K562 (cell line): ENCODE measurements around the gene FOXO3. TPM values are rescaled to one million over a fixed set of nuclear protein-coding genes. Genes with fewer than 3 reads are reported as not detected.
A peak's percentile ranks its signal among the peaks of the same experiment; 100 is the strongest.

ENCODE experiments used
- ATAC-seq: fragments of 200-7000 bp; cut with Tn5 transposase; 3 replicates; pipeline ENCODE4 v1.9.1; 2020; ENCODE audit warnings: moderate library complexity
- BruUV-seq: library from RNA; stranded (reverse); fragments of 400-500 nt; replicated peaks from 2 replicates; lab custom pipeline; 2021; lab: Mats Ljungman, UMichigan
- CTCF ChIA-PET: fragments of 300-600 bp; formaldehyde crosslinking; extraction: SDS; loops from one replicate; lab custom pipeline; 2021; ENCODE audit warnings: low intra/inter-chr PET ratio; lab: Yijun Ruan, JAX
- POLR2A ChIA-PET: fragments of 300-600, 350-650 bp; sonication (Branson Sonifier 250); formaldehyde crosslinking; extraction: SDS; loops from one replicate; lab custom pipeline; 2021; ENCODE audit warnings: antibody characterized with exemption, inconsistent platforms; lab: Yijun Ruan, JAX
- DNase-seq, 4 experiments: peaks; one replicate each; pipeline versions ENCODE4 v3.0.0 to v3.0.0-alpha.2; 2011 to 2018; ENCODE audit warnings: low spot score in 3 of 4, mixed read lengths in 3 of 4; ENCODE audit errors: extremely low read depth in 1 of 4
- FAIRE-seq: peaks from 2 replicates; lab custom pipeline; 2011; peaks lifted over from hg19 to GRCh38; lab: Jason Lieb, UNC
- H2AFZ ChIP-seq: 2 replicates; pipeline ENCODE4 v1.6.0; 2011; ENCODE audit warnings: low read depth, low read length, control low read depth, inconsistent platforms
- H3K27ac ChIP-seq: fragments of 200-600 bp; 3 replicates; pipeline ENCODE4 v1.8.0; 2011; ENCODE audit warnings: low read depth, mild to moderate bottlenecking, control low read depth, inconsistent platforms, low read length, moderate library complexity, mixed read lengths; ENCODE audit errors: extremely low read depth
- H3K27me3 ChIP-seq, 2 experiments: fragments of 300-600 bp in 1 of 2; 2 replicates in 1 of 2; 3 replicates in 1 of 2; pipeline versions ENCODE4 v1.6.0 to v1.8.0; 2011; ENCODE audit warnings: inconsistent platforms in 2 of 2, low read length in 2 of 2, mild to moderate bottlenecking in 1 of 2, mixed read lengths in 1 of 2, moderate library complexity in 1 of 2; ENCODE audit not compliant: control insufficient read depth in 2 of 2, insufficient read depth in 2 of 2
- H3K36me3 ChIP-seq: fragments of 300-600 bp; 3 replicates; pipeline ENCODE4 v1.8.0; 2011; ENCODE audit warnings: mild to moderate bottlenecking, low read length, inconsistent platforms; ENCODE audit not compliant: control insufficient read depth, insufficient read depth
- H3K4me1 ChIP-seq, 2 experiments: fragments of 200-600 bp in 1 of 2; replicated peaks in 1 of 2; 2 replicates in 1 of 2; 3 replicates in 1 of 2; pipeline versions ENCODE4 v1.5.1 to v1.8.0; 2011; ENCODE audit warnings: inconsistent platforms in 2 of 2, low read length in 2 of 2, mild to moderate bottlenecking in 1 of 2, mixed read lengths in 1 of 2, moderate library complexity in 1 of 2; ENCODE audit not compliant: control insufficient read depth in 2 of 2, insufficient read depth in 2 of 2
- H3K4me2 ChIP-seq: 2 replicates; pipeline ENCODE4 v1.6.1; 2011; ENCODE audit warnings: low read length, control low read depth, inconsistent platforms, mixed read lengths; ENCODE audit not compliant: insufficient read depth
- H3K4me3 ChIP-seq: fragments of 200-600 bp; sonication (generic), shearing (Covaris generic); 2 replicates; pipeline ENCODE4 v1.5.1; 2016; ENCODE audit warnings: control low read depth, inconsistent platforms
- H3K79me2 ChIP-seq: fragments of 200-600 bp; 3 replicates; pipeline ENCODE4 v1.8.0; 2011; ENCODE audit warnings: low read length, inconsistent platforms; ENCODE audit not compliant: control insufficient read depth, insufficient read depth
- H3K9ac ChIP-seq, 2 experiments: 2 replicates each; pipeline versions ENCODE4 v1.6.0 to v1.6.1; 2011; ENCODE audit warnings: low read depth in 2 of 2, low read length in 2 of 2, control low read depth in 1 of 2, inconsistent platforms in 1 of 2, mild to moderate bottlenecking in 1 of 2, mixed read lengths in 1 of 2; ENCODE audit not compliant: insufficient read depth in 1 of 2
- H3K9me1 ChIP-seq: one replicate; pipeline ENCODE4 v1.6.0; 2011; ENCODE audit warnings: inconsistent platforms, mild to moderate bottlenecking, low read length, moderate library complexity; ENCODE audit not compliant: control insufficient read depth, insufficient read depth
- H3K9me3 ChIP-seq: replicated peaks from 2 replicates; pipeline ENCODE4 v1.5.1; 2011; ENCODE audit warnings: low read depth, low read length, inconsistent platforms; ENCODE audit not compliant: control insufficient read depth, insufficient read depth
- H4K20me1 ChIP-seq: replicated peaks from 2 replicates; pipeline ENCODE4 v1.6.1; 2011; ENCODE audit warnings: low read length, inconsistent platforms, mixed read lengths; ENCODE audit not compliant: control insufficient read depth, insufficient read depth
- DACH1 ChIP-seq: fragments of 450-650 bp; IDR thresholded peaks from 2 replicates; pipeline ENCODE4 v1.6.1; 2018; ENCODE audit not compliant: partially characterized antibody
- MEIS2 ChIP-seq: fragments of 450-650 bp; IDR thresholded peaks from 2 replicates; pipeline ENCODE4 v1.6.1; 2014; ENCODE audit warnings: mild to moderate bottlenecking; ENCODE audit not compliant: partially characterized antibody
- SPI1 ChIP-seq: IDR thresholded peaks from 2 replicates; pipeline ENCODE4 v1.6.1; 2011; ENCODE audit warnings: low read depth, low read length, control low read depth, borderline replicate concordance
- ZFP36 ChIP-seq: fragments of 150-350 bp; IDR thresholded peaks from 2 replicates; pipeline ENCODE4 v1.6.1; 2018; ENCODE audit warnings: low read length, low read depth; ENCODE audit not compliant: partially characterized antibody
- ZNF175 ChIP-seq: fragments of 200-800 bp; sonication (Bioruptor generic); IDR thresholded peaks from 2 replicates; pipeline ENCODE4 v1.6.1; 2016; ENCODE audit warnings: low read depth, mild to moderate bottlenecking, missing genetic modification characterization, missing compliant biosample characterization
- in situ Hi-C: fragments of 300-500 bp; cut with MboI; formaldehyde crosslinking; loops from 4 replicates; pipeline ENCODE4 v1.15.0; 2018; ENCODE audit warnings: inconsistent platforms, mixed read lengths
- intact Hi-C: fragments of 100-400 bp; cut with micrococcal nuclease; formaldehyde crosslinking; loops from 2 replicates; pipeline ENCODE4 v1.14.2; 2022
- polyA plus RNA-seq, 8 experiments: library from polyadenylated mRNA; depleted of rRNA in 4 of 8; stranded (reverse) in 5 of 8; unstranded in 3 of 8; fragments of >200 nt; fragmentation: Nextera tagmentation in 2 of 8; fragmentation: Illumina TruSeq in 1 of 8; extraction: Ambion mirVana in 2 of 8; extraction: Trizol in 1 of 8; gene quantifications; 2 replicates each; pipeline versions ENCODE4 v1.2.1 to v1.2.3, GENCODE V29; 2011 to 2014; ENCODE audit warnings: inconsistent platforms in 1 of 8, missing spikeins in 1 of 8
- total RNA-seq, 7 experiments: library from RNA; depleted of rRNA in 6 of 7; stranded (reverse); fragments of >200 nt in 6 of 7; fragmentation: Illumina TruSeq in 2 of 7; extraction: Trizol in 2 of 7; gene quantifications; 2 replicates each; pipeline versions ENCODE4 v1.2.1 to v1.2.3, GENCODE V29; 2011 to 2021; ENCODE audit warnings: low replicate concordance in 1 of 7
- TF ChIP-seq, protein P1 (sequence below): fragments of 250-450 bp; sonication (Bioruptor Pico); IDR thresholded peaks from 2 replicates; pipeline ENCODE4 v1.9.0; 2021; ENCODE audit warnings: mild to moderate bottlenecking, inconsistent platforms

FOXO3 gene
- total and polyA plus RNA-seq, 9 of the 15 experiments (the other 6 are each of a cell fraction or from before 2014, with no cell fraction given): 3.0 to 14.6 (median 6.0) TPM

GRCh38 chr6:108596956-108597355 lies 36.2 kb downstream of the FOXO3 start:
- Histone ChIP-seq H3K4me2 (no peak overlapping the region), H4K20me1 (0 out of 2 replicates have a peak, but pooled peaks cover 3% of the 10 kb centered on the region), H3K4me1 (peaks cover 11 to 37% of the 10 kb centered on the region in 2 experiments), H3K4me3 (no peak overlapping the region), H2AFZ (no peak overlapping the region), H3K27ac (no peak overlapping the region), H3K79me2 (peaks cover 19% of the 10 kb centered on the region; the same call in 2 of the 3 replicates), H3K9me1 (no peaks in the 10 kb centered on the region), H3K9ac (no peak overlapping the region), H3K36me3 (no peaks in the 10 kb centered on the region), H3K27me3 (no peaks in the 10 kb centered on the region), H3K9me3 (no peaks in the 10 kb centered on the region)
- in situ Hi-C loops (no loop called here), intact Hi-C loops (no loop called here)
- ChIA-PET POLR2A (interaction anchor here (0.7 to 2.4 kb wide), 5 partner anchors 8 to 315 kb away, joined by 3 to 9 read pairs (median 8); no protein-coding TSS in a partner anchor), CTCF (no interaction called here)
- DNase-seq (no peak), ATAC-seq (no peak), FAIRE-seq (no peak)
- TF ChIP-seq MEIS2: no peak
- no peak for TF ChIP-seq ZNF175 (CRISPR knock-in tag)
- TF ChIP-seq, protein P1, sequence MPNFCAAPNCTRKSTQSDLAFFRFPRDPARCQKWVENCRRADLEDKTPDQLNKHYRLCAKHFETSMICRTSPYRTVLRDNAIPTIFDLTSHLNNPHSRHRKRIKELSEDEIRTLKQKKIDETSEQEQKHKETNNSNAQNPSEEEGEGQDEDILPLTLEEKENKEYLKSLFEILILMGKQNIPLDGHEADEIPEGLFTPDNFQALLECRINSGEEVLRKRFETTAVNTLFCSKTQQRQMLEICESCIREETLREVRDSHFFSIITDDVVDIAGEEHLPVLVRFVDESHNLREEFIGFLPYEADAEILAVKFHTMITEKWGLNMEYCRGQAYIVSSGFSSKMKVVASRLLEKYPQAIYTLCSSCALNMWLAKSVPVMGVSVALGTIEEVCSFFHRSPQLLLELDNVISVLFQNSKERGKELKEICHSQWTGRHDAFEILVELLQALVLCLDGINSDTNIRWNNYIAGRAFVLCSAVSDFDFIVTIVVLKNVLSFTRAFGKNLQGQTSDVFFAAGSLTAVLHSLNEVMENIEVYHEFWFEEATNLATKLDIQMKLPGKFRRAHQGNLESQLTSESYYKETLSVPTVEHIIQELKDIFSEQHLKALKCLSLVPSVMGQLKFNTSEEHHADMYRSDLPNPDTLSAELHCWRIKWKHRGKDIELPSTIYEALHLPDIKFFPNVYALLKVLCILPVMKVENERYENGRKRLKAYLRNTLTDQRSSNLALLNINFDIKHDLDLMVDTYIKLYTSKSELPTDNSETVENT: no peak
- TF ChIP-seq DACH1: no peak
- TF ChIP-seq ZFP36: no peak
- TF ChIP-seq SPI1: peak; percentile 59; the same call in 1 of the 2 replicates
- no TSS peak for BruUV-seq
